Stimulated activated CD8-positive, alpha-beta memory T cell treated with anti-CD3 and anti-CD28 coated beads, Interleukin-7, amount 100 ng/mL, for 1 hour (primary cell): ENCODE measurements around the gene CXXC5.

Experiments used
- DNase-seq, 2 donors: peaks; one replicate each; pipeline ENCODE4 v3.0.0-alpha.2; 2020; ENCODE audit warnings: low read depth in 2 of 2

CXXC5 gene

GRCh38 chr5:139692679-139693308 lies 44.6 kb downstream of the CXXC5 start:
- DNase-seq, result no peak

GRCh38 chr5:139693676-139694364 lies 45.7 kb downstream of the CXXC5 start:
- no peak for DNase-seq

GRCh38 chr5:139694556-139695177 lies 46.5 kb downstream of the CXXC5 start:
- no peak for DNase-seq

GRCh38 chr5:139695178-139695573 lies 47.0 kb downstream of the CXXC5 start:
- no peak for DNase-seq

GRCh38 chr5:139696167-139696893 lies 48.2 kb downstream of the CXXC5 start:
- DNase-seq, result no peak

- no peak for DNase-seq
These were observed 48.9 kb downstream of the CXXC5 start for GRCh38 chr5:139696894-139697658.

- no peak for DNase-seq
These were observed 50.5 kb downstream of the CXXC5 start for GRCh38 chr5:139698490-139699146.

GRCh38 chr5:139699351-139699750 lies 51.2 kb downstream of the CXXC5 start:
- no peak for DNase-seq

GRCh38 chr5:139700711-139701055 lies 52.5 kb downstream of the CXXC5 start:
- DNase-seq, result no peak

- DNase-seq, result no peak
These were observed 53.0 kb downstream of the CXXC5 start for GRCh38 chr5:139701056-139701741.

GRCh38 chr5:139702548-139702947 lies 54.4 kb downstream of the CXXC5 start:
- no peak for DNase-seq

GRCh38 chr5:139704748-139705147 lies 56.6 kb downstream of the CXXC5 start:
- DNase-seq, result no peak

GRCh38 chr5:139705191-139705590 lies 57.0 kb downstream of the CXXC5 start:
- DNase-seq, result no peak

GRCh38 chr5:139705655-139706587 lies 57.8 kb downstream of the CXXC5 start:
- no peak for DNase-seq

- no peak for DNase-seq
These were observed 59.4 kb downstream of the CXXC5 start for GRCh38 chr5:139707445-139708003.

- DNase-seq, result no peak
These were observed 60.3 kb downstream of the CXXC5 start for GRCh38 chr5:139708434-139708861.

- DNase-seq, result no peak
These were observed 60.9 kb downstream of the CXXC5 start for GRCh38 chr5:139708877-139709581.

- DNase-seq, result no peak
These were observed 61.6 kb downstream of the CXXC5 start for GRCh38 chr5:139709582-139710318.
